HEK293 (cell line): Measurements from ENCODE around the gene ZC3H10.
A peak's percentile ranks its signal among the peaks of the same experiment; 100 is the strongest.

Experiments used
- BCL11A ChIP-seq: fragments of 450-650 bp; formaldehyde crosslinking; IDR thresholded peaks from 2 replicates; pipeline ENCODE4 v1.5.1; 2016; ENCODE audit warnings: low read depth, missing biosample characterization, missing genetic modification characterization
- GLIS1 ChIP-seq: fragments of 450-650 bp; formaldehyde crosslinking; IDR thresholded peaks from 2 replicates; pipeline ENCODE4 v1.5.1; 2016; ENCODE audit warnings: missing biosample characterization, missing genetic modification characterization
- HIC1 ChIP-seq: fragments of 450-650 bp; formaldehyde crosslinking; IDR thresholded peaks from 2 replicates; pipeline ENCODE4 v1.5.1; 2016; ENCODE audit warnings: missing biosample characterization, missing genetic modification characterization
- HOXA7 ChIP-seq: sonication (generic); formaldehyde crosslinking; IDR thresholded peaks from 2 replicates; pipeline ENCODE4 v1.8.1; 2022; ENCODE audit warnings: missing genetic modification reagents, borderline replicate concordance
- REST ChIP-seq: fragments of 450-650 bp; formaldehyde crosslinking; IDR thresholded peaks from 2 replicates; pipeline ENCODE4 v1.5.1; 2016; ENCODE audit warnings: missing biosample characterization, missing genetic modification characterization
- ZBTB17 ChIP-seq: fragments of 450-650 bp; formaldehyde crosslinking; IDR thresholded peaks from 2 replicates; pipeline ENCODE4 v1.5.1; 2016; ENCODE audit warnings: missing biosample characterization, missing genetic modification characterization
- ZEB2 ChIP-seq: fragments of 450-650 bp; formaldehyde crosslinking; IDR thresholded peaks from 2 replicates; pipeline ENCODE4 v1.5.1; 2016; ENCODE audit warnings: missing biosample characterization, missing genetic modification characterization
- ZNF112 ChIP-seq: fragments of 450-650 bp; formaldehyde crosslinking; IDR thresholded peaks from 2 replicates; pipeline ENCODE4 v1.5.0; 2017; ENCODE audit warnings: missing biosample characterization, missing genetic modification characterization
- ZNF133 ChIP-seq: fragments of 450-650 bp; formaldehyde crosslinking; IDR thresholded peaks from 2 replicates; pipeline ENCODE4 v1.5.1; 2016; ENCODE audit warnings: missing biosample characterization, missing genetic modification characterization
- ZNF174 ChIP-seq: fragments of 450-650 bp; formaldehyde crosslinking; IDR thresholded peaks from 2 replicates; pipeline ENCODE4 v1.5.0; 2017; ENCODE audit warnings: missing biosample characterization, mild to moderate bottlenecking, missing genetic modification characterization
- ZNF175 ChIP-seq: fragments of 450-650 bp; formaldehyde crosslinking; IDR thresholded peaks from 2 replicates; pipeline ENCODE4 v1.5.1; 2016; ENCODE audit warnings: missing biosample characterization, missing genetic modification characterization
- ZNF19 ChIP-seq: fragments of 450-650 bp; formaldehyde crosslinking; IDR thresholded peaks from 2 replicates; pipeline ENCODE4; 2016; ENCODE audit warnings: missing biosample characterization, missing genetic modification characterization, low read depth
- ZNF548 ChIP-seq: fragments of 450-650 bp; formaldehyde crosslinking; IDR thresholded peaks from 2 replicates; pipeline ENCODE4 v1.5.1; 2016; ENCODE audit warnings: missing biosample characterization, missing genetic modification characterization
- ZNF561 ChIP-seq: fragments of 450-650 bp; IDR thresholded peaks from 2 replicates; pipeline ENCODE4 v1.5.1; 2018; ENCODE audit warnings: missing biosample characterization, missing genetic modification characterization, borderline replicate concordance
- TF ChIP-seq, protein P1 (sequence below): fragments of 450-650 bp; formaldehyde crosslinking; IDR thresholded peaks from 2 replicates; pipeline ENCODE4 v1.5.1; 2016; ENCODE audit warnings: missing biosample characterization, missing genetic modification characterization
- TF ChIP-seq, protein P2 (sequence below): fragments of 450-650 bp; IDR thresholded peaks from 2 replicates; pipeline ENCODE4 v1.5.1; 2018; ENCODE audit warnings: missing biosample characterization, missing genetic modification characterization
- TF ChIP-seq, protein P3 (sequence below): fragments of 450-650 bp; formaldehyde crosslinking; IDR thresholded peaks from 2 replicates; pipeline ENCODE4 v1.5.1; 2016; ENCODE audit warnings: missing biosample characterization, missing genetic modification characterization
- TF ChIP-seq, protein P4 (sequence below): fragments of 450-650 bp; formaldehyde crosslinking; IDR thresholded peaks from 2 replicates; pipeline ENCODE4 v1.5.1; 2016; ENCODE audit warnings: missing biosample characterization, missing genetic modification characterization
- TF ChIP-seq, protein P5 (sequence below): fragments of 450-650 bp; formaldehyde crosslinking; IDR thresholded peaks from 2 replicates; pipeline ENCODE4 v1.5.1; 2016; ENCODE audit warnings: missing biosample characterization, missing genetic modification characterization
- TF ChIP-seq, protein P6 (sequence below): fragments of 450-650 bp; formaldehyde crosslinking; IDR thresholded peaks from 2 replicates; pipeline ENCODE4 v1.5.1; 2016; ENCODE audit warnings: missing biosample characterization, missing genetic modification characterization

Gene ZC3H10

DNA sequence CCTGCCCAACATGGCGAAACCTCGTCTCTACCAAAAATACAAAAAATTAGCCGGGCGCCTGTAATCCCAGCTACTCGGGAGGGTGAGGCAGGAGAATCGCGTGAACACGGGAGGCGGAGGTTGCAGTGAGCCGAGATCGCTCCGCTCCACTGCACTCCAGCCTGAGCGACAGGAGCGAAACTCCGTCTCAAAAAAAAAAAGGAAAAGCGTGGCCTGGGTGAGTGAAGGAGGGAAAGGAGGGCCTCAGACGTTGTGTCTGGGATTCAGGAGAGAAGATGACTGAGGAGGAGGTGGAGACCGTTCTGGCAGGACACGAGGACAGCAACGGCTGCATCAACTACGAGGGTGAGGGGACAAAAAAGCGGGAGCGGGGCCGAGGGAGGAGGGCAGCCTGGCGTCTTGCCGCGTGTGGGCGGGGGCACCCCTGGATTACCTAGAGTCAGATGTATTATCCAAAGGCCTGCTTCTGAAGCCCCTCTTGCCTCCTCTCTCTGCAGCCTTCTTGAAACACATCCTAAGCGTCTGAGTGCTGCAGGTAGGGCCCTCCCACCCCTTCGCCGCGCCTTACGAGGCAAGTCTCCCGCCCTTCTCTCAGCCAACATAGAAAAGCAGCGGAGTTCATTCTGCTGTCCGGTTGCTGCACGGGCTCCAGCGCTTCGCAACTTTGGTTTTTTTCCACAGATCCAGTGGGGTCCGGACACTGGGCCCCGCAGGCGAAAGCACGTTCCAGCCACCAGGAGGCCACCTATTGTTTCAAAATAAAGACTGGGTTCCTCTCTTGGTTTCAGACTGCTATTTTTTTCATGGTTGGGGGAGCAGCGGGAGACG, 39.3 kb downstream of the ZC3H10 start (continued):
- TF ChIP-seq REST (no peak), ZNF19 (no peak), HOXA7 (no peak), ZNF133 (no peak), ZNF175 (tag by site-specific recombination) (no peak), BCL11A (tag by site-specific recombination) (no peak), ZEB2 (tag by site-specific recombination) (peak; percentile 77), ZNF561 (tag by site-specific recombination) (0 out of 2 replicates have a peak, but pooled peaks have one; percentile 19), HIC1 (0 out of 2 replicates have a peak, but pooled peaks have one; percentile 21), ZNF548 (tag by site-specific recombination) (no peak), GLIS1 (peak; percentile 20; the same call in 1 of the 2 replicates), ZNF112 (tag by site-specific recombination) (no peak), ZBTB17 (tag by site-specific recombination) (peak; percentile 79), ZNF174 (tag by site-specific recombination) (no peak)
- TF ChIP-seq, protein P1, sequence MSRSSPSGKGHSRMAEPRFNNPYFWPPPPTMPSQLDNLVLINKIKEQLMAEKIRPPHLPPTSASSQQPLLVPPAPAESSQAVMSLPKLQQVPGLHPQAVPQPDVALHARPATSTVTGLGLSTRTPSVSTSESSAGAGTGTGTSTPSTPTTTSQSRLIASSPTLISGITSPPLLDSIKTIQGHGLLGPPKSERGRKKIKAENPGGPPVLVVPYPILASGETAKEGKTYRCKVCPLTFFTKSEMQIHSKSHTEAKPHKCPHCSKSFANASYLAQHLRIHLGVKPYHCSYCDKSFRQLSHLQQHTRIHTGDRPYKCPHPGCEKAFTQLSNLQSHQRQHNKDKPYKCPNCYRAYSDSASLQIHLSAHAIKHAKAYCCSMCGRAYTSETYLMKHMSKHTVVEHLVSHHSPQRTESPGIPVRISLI (tag by site-specific recombination): peak; percentile 46
- TF ChIP-seq, protein P2, sequence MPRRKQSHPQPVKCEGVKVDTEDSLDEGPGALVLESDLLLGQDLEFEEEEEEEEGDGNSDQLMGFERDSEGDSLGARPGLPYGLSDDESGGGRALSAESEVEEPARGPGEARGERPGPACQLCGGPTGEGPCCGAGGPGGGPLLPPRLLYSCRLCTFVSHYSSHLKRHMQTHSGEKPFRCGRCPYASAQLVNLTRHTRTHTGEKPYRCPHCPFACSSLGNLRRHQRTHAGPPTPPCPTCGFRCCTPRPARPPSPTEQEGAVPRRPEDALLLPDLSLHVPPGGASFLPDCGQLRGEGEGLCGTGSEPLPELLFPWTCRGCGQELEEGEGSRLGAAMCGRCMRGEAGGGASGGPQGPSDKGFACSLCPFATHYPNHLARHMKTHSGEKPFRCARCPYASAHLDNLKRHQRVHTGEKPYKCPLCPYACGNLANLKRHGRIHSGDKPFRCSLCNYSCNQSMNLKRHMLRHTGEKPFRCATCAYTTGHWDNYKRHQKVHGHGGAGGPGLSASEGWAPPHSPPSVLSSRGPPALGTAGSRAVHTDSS (tag by site-specific recombination): no peak
- TF ChIP-seq, protein P3, sequence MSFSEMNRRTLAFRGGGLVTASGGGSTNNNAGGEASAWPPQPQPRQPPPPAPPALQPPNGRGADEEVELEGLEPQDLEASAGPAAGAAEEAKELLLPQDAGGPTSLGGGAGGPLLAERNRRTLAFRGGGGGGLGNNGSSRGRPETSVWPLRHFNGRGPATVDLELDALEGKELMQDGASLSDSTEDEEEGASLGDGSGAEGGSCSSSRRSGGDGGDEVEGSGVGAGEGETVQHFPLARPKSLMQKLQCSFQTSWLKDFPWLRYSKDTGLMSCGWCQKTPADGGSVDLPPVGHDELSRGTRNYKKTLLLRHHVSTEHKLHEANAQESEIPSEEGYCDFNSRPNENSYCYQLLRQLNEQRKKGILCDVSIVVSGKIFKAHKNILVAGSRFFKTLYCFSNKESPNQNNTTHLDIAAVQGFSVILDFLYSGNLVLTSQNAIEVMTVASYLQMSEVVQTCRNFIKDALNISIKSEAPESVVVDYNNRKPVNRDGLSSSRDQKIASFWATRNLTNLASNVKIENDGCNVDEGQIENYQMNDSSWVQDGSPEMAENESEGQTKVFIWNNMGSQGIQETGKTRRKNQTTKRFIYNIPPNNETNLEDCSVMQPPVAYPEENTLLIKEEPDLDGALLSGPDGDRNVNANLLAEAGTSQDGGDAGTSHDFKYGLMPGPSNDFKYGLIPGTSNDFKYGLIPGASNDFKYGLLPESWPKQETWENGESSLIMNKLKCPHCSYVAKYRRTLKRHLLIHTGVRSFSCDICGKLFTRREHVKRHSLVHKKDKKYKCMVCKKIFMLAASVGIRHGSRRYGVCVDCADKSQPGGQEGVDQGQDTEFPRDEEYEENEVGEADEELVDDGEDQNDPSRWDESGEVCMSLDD (tag by site-specific recombination): no peak
- TF ChIP-seq, protein P4, sequence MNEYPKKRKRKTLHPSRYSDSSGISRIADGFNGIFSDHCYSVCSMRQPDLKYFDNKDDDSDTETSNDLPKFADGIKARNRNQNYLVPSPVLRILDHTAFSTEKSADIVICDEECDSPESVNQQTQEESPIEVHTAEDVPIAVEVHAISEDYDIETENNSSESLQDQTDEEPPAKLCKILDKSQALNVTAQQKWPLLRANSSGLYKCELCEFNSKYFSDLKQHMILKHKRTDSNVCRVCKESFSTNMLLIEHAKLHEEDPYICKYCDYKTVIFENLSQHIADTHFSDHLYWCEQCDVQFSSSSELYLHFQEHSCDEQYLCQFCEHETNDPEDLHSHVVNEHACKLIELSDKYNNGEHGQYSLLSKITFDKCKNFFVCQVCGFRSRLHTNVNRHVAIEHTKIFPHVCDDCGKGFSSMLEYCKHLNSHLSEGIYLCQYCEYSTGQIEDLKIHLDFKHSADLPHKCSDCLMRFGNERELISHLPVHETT (tag by site-specific recombination): no peak
- TF ChIP-seq, protein P5, sequence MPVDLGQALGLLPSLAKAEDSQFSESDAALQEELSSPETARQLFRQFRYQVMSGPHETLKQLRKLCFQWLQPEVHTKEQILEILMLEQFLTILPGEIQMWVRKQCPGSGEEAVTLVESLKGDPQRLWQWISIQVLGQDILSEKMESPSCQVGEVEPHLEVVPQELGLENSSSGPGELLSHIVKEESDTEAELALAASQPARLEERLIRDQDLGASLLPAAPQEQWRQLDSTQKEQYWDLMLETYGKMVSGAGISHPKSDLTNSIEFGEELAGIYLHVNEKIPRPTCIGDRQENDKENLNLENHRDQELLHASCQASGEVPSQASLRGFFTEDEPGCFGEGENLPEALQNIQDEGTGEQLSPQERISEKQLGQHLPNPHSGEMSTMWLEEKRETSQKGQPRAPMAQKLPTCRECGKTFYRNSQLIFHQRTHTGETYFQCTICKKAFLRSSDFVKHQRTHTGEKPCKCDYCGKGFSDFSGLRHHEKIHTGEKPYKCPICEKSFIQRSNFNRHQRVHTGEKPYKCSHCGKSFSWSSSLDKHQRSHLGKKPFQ (tag by site-specific recombination): no peak
- TF ChIP-seq, protein P6, sequence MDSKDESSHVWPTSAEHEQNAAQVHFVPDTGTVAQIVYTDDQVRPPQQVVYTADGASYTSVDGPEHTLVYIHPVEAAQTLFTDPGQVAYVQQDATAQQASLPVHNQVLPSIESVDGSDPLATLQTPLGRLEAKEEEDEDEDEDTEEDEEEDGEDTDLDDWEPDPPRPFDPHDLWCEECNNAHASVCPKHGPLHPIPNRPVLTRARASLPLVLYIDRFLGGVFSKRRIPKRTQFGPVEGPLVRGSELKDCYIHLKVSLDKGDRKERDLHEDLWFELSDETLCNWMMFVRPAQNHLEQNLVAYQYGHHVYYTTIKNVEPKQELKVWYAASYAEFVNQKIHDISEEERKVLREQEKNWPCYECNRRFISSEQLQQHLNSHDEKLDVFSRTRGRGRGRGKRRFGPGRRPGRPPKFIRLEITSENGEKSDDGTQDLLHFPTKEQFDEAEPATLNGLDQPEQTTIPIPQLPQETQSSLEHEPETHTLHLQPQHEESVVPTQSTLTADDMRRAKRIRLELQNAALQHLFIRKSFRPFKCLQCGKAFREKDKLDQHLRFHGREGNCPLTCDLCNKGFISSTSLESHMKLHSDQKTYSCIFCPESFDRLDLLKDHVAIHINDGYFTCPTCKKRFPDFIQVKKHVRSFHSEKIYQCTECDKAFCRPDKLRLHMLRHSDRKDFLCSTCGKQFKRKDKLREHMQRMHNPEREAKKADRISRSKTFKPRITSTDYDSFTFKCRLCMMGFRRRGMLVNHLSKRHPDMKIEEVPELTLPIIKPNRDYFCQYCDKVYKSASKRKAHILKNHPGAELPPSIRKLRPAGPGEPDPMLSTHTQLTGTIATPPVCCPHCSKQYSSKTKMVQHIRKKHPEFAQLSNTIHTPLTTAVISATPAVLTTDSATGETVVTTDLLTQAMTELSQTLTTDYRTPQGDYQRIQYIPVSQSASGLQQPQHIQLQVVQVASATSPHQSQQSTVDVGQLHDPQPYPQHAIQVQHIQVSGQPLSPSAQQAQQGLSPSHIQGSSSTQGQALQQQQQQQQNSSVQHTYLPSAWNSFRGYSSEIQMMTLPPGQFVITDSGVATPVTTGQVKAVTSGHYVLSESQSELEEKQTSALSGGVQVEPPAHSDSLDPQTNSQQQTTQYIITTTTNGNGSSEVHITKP (tag by site-specific recombination): peak; percentile 63
